ENCODE measurements around the gene RMND5A.

The RMND5A gene

DNA sequence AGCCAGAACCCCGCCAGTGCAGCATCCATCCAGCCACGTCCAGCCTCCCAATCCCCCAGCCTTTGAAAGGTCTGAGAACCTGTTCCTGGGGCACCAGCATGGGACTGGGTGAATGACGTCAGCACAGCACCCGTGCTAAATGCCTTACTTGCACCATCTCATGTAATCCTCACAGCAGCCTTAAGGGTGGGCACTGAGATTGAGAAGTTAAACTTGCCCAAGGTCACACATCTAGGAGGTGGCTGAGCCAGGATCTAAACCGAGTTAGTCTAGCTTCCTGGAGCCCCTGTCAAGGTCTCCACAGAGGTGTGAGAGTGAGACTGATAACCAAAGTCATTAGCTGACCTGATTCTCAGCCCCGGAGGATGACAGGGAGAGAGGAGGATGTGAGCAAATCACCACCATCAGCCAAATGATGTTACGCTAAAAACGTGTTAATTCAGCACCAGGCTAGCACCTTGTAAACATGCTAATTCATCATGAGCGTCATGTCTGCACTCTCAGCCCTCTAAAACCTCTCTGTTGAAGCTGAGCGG, 66.0 kb downstream of the RMND5A start:
- in situ Hi-C loops (cut with HindIII; ENCODE audit: low pct_ligation_motif_present, low pct_unique_long_range_greater_than_20kb, low sequenced_read_pairs): no loop called here
- no peak for DNase-seq

DNA sequence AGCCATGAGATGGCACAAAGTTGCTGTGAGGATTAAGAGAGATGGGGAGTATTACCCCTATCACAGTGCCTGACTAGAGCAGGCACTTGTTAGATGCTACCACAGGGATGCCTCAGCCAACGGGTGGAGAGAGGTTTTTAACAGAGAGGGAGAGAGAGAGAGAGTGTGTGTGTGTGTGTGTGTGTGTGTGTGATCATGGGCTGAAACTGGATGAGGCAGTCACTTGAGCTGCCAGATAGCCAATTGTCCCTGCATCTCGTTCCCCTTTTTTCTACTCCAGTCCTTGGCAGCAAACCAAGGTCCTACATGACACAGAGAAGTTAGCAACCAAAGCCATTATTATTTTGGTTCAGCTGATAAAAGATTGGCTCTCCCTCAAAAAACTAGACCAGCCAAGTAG, 67.6 kb downstream of the RMND5A start:
- no peak for DNase-seq
- in situ Hi-C loops (cut with HindIII; ENCODE audit: low pct_ligation_motif_present, low pct_unique_long_range_greater_than_20kb, low sequenced_read_pairs): no loop called here

- DNase-seq: no peak
- in situ Hi-C loops (cut with HindIII; ENCODE audit: low pct_ligation_motif_present, low pct_unique_long_range_greater_than_20kb, low sequenced_read_pairs): no loop called here
These were observed 68.1 kb downstream of the RMND5A start for GRCh38 chr2:86788165-86788564.

DNA sequence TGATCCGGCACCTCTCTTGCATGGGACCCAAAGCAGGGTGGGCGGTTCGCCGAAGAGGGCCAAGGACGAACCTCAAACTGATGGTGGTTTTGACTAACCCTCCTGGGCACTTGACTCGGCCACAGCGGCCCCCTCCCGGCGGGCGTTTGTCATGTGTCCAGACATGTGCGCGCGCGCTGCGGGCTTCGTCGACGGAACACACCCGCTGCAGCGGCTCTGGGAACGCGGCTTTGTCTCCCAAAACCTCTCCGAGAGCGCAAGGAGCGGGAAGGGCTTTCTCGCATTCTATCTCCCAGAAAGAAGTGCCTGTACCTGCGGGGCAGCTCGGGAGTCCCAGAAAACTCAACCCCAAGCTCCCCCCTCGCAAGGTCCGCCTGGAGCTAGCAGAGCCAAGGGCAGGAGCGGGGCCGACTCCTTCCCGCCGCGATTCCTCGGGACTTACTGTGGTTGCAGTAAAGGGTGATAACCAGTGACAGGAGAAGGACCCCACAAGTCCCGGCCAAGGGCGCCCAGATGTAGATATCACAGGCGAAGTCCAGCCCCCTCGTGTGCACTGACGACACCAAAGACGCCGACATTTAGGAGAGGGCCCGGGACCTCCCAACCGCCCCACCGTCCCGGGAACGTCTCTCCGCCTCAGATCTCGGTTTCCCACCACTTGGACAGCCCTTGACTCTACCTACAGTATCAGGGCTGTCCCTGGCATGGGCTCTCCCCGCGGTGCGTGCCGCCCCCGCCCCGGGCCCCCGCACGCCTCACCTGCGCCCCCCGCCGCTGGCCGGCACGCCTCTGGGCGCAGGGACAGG, 69.0 kb downstream of the RMND5A start:
- in situ Hi-C loops (cut with HindIII; ENCODE audit: low pct_ligation_motif_present, low pct_unique_long_range_greater_than_20kb, low sequenced_read_pairs): no loop called here
- no peak for DNase-seq

GRCh38 chr2:86789687-86790133, 69.6 kb downstream of the RMND5A start:
- no peak for DNase-seq
- in situ Hi-C loops (cut with HindIII; ENCODE audit: low pct_ligation_motif_present, low pct_unique_long_range_greater_than_20kb, low sequenced_read_pairs): no loop called here

DNA sequence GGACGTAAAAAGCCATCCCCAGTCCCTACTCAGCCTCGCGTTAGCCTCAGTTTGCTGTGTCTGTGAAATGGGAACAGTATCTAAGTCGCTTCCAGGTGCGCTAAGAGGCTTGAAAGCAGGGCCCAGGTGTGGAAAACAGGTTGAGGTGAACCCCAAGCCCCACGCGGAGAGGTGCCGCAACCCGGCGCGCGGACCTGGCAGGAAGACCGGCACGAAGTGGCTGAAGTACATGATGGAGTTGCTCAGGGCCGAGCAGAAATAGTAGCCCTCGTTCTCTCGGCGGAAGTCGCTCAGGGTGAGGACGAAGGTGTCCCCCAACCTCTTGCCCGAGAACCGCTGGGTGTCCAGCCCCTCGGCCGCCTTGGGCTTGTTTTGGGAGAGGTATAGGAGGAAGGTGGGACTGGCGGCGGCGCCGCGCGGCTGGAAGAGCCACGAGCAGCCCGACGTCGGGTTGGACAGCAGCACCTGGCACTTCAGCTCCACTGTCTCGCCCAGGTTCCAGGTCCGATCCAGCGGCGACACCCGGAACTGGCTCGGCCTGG, 70.1 kb downstream of the RMND5A start:
- in situ Hi-C loops (cut with HindIII; ENCODE audit: low pct_ligation_motif_present, low pct_unique_long_range_greater_than_20kb, low sequenced_read_pairs): no loop called here

GRCh38 chr2:86790676-86791572, 70.8 kb downstream of the RMND5A start, which contains the start of gene CD8A:
Gene CD8A (minus strand): TSS chr2:86790913. CDS start chr2:86790825, 88 bp downstream.
- in situ Hi-C loops (cut with HindIII; ENCODE audit: low pct_ligation_motif_present, low pct_unique_long_range_greater_than_20kb, low sequenced_read_pairs): no loop called here
- DNase-seq: no peak

More for the DNA sequence above, 70.1 kb downstream of the RMND5A start:
- DNase-seq: no peak

DNA sequence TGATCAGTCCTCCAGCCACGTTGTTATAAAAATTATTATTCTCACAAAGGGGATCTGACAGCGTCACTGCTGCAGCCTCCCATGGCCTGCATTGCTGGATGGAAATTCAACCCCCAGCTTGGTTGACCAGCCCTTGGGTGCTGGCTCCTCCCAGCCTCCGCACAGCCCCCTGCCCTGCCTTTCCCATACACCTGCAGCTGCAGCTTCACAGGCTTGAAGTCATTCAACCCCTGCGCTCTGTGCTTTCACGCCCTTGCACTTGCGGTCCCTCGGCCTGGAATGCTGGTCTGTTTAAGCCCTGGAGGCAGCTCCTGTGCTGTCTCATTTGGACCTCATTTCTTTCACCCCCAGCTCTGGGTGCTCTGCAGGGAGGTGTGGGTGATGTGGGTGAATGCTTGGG, 71.5 kb downstream of the RMND5A start:
- DNase-seq: no peak
- in situ Hi-C loops (cut with HindIII; ENCODE audit: low pct_ligation_motif_present, low pct_unique_long_range_greater_than_20kb, low sequenced_read_pairs): no loop called here

DNA sequence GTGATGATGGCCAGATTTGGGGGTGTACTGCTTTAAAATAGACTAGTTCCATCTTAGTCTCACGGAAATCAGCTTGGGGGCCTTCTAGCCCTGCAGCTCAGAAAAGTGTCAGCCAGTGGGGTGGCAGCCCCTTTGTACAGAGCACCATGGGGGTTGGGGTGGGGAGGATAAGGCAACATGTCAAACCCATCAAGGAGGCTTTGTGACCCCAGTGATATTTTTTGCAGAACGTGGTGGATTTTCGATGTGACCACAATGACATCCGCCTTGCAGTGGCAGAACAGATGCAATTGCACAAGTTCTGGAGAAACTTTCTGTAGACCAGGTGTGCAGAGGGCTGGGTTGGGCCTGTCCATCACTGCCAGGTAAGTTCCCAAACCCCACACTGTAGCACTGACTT, 73.7 kb downstream of the RMND5A start:
- in situ Hi-C loops (cut with HindIII; ENCODE audit: low pct_ligation_motif_present, low pct_unique_long_range_greater_than_20kb, low sequenced_read_pairs): no loop called here
- no peak for DNase-seq

DNA sequence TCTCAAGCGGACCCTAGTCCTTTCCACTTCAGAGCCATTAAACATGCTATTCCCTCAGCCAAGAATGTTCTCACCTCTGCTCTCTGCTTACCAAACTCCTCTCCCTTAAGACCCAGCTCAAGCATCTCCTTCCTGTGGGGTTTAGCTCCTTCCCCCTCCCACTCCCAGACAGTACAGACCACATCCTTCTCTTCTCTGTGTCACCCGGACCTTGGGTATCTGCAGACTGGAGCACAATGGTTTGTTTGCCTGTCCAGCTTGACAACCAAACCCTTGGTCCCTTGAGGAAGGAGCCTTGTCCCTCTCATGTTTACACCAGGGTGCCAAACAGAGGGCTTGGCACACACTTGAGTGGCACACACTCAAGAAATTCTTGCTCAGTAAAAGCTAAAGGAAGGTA, 74.8 kb downstream of the RMND5A start:
- in situ Hi-C loops (cut with HindIII; ENCODE audit: low pct_ligation_motif_present, low pct_unique_long_range_greater_than_20kb, low sequenced_read_pairs): no loop called here
- no peak for DNase-seq

GRCh38 chr2:86800856-86801567, 80.9 kb downstream of the RMND5A start:
- no peak for DNase-seq
- in situ Hi-C loops (cut with HindIII; ENCODE audit: low pct_ligation_motif_present, low pct_unique_long_range_greater_than_20kb, low sequenced_read_pairs): no loop called here

- in situ Hi-C loops (cut with HindIII; ENCODE audit: low pct_ligation_motif_present, low pct_unique_long_range_greater_than_20kb, low sequenced_read_pairs): no loop called here
- no peak for DNase-seq
These were observed 86.2 kb downstream of the RMND5A start for GRCh38 chr2:86806059-86806857.

- in situ Hi-C loops (cut with HindIII; ENCODE audit: low pct_ligation_motif_present, low pct_unique_long_range_greater_than_20kb, low sequenced_read_pairs): no loop called here
- no peak for DNase-seq
These were observed 87.0 kb downstream of the RMND5A start for GRCh38 chr2:86807133-86807467.

DNA sequence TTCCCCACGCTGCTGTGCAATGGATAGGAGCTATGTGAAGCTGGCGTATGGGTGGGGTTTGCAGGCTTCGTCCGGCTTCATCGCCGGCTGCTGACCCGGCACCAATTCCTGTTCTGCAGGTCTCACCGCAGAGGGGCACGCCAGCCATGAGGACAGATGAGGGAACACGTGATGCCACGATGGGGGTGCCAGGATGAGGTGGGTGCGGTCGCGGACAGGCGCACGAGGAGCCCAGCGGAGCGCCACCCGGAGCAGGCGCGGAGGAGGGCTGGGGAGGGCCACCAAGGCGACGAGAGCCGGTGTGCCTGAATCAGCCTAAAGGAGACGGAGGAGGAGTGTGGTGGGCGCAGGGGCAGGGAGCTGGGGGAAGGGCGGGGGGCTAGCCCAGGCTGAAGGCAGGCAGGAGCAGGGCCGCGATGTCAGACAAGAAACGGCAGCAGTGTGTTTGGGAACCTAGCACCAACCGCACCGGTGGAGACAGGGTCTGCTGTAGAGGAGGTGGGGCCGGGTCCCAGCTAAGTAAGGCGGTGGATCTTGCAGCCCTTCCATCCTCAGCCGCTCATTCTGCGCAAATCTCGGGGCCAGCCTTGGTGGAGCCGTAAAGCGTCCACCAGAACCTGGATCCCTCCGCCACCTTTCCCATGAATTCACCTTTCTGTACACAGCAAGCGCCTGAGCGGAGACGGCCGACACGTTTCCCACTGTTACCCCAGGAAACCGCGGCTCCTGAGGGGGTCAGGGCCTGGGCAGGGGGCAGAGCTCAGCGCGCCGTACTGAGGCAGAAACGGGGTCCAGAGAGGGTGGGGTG, 87.6 kb downstream of the RMND5A start:
- peak; percentile 39 for DNase-seq
- in situ Hi-C loops (cut with HindIII; ENCODE audit: low pct_ligation_motif_present, low pct_unique_long_range_greater_than_20kb, low sequenced_read_pairs): no loop called here

- DNase-seq: peak; percentile 81
- in situ Hi-C loops (cut with HindIII; ENCODE audit: low pct_ligation_motif_present, low pct_unique_long_range_greater_than_20kb, low sequenced_read_pairs): no loop called here
These were observed 88.4 kb downstream of the RMND5A start for GRCh38 chr2:86808315-86809161.

GRCh38 chr2:86809481-86810121, 89.5 kb downstream of the RMND5A start:
- in situ Hi-C loops (cut with HindIII; ENCODE audit: low pct_ligation_motif_present, low pct_unique_long_range_greater_than_20kb, low sequenced_read_pairs): no loop called here
- no peak for DNase-seq
